ENCODE data around the gene CHSY3.

DNA sequence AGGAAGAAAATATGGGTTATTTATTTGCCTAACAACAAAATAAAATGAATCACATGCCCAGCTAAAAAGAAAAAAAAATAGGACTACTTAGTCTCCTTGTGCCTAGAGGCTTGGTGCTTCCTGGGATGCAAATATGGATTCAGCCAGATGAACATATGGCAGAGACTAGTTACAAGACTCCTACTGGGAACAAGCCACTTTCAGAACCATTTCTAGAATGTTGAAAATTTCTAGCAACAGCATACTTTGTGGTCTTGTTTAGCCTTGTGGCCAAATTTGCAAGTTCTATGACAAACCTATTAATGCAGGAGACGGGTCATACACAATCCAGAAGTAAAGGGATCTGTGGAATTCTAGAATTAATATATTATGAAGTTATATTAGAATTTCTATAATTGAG lies 198.7 kb downstream of the CHSY3 start:
- TF ChIP-seq, protein P1, sequence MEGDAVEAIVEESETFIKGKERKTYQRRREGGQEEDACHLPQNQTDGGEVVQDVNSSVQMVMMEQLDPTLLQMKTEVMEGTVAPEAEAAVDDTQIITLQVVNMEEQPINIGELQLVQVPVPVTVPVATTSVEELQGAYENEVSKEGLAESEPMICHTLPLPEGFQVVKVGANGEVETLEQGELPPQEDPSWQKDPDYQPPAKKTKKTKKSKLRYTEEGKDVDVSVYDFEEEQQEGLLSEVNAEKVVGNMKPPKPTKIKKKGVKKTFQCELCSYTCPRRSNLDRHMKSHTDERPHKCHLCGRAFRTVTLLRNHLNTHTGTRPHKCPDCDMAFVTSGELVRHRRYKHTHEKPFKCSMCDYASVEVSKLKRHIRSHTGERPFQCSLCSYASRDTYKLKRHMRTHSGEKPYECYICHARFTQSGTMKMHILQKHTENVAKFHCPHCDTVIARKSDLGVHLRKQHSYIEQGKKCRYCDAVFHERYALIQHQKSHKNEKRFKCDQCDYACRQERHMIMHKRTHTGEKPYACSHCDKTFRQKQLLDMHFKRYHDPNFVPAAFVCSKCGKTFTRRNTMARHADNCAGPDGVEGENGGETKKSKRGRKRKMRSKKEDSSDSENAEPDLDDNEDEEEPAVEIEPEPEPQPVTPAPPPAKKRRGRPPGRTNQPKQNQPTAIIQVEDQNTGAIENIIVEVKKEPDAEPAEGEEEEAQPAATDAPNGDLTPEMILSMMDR (conservative IDR thresholded peaks at IDR 0.05; ENCODE audit: low read depth in 2 of 2), result no peak
- TF ChIP-seq JUNB (IDR thresholded peaks at IDR 0.05; ENCODE audit: unreplicated experiment) (no peak), POLR2AphosphoS5 (IDR thresholded peaks at IDR 0.05; ENCODE audit: low read depth) (no peak), ZNF114 (CRISPR knock-in tag; IDR thresholded peaks at IDR 0.05) (no peak), EZH2 (IDR thresholded peaks at IDR 0.05; ENCODE audit: low read depth, unreplicated experiment) (no peak), EZH2phosphoT487 (IDR thresholded peaks at IDR 0.05; ENCODE audit: unreplicated experiment) (no peak), STAT1 (IDR thresholded peaks at IDR 0.05; ENCODE audit: unreplicated experiment) (no peak)
- TF ChIP-seq, protein P2, sequence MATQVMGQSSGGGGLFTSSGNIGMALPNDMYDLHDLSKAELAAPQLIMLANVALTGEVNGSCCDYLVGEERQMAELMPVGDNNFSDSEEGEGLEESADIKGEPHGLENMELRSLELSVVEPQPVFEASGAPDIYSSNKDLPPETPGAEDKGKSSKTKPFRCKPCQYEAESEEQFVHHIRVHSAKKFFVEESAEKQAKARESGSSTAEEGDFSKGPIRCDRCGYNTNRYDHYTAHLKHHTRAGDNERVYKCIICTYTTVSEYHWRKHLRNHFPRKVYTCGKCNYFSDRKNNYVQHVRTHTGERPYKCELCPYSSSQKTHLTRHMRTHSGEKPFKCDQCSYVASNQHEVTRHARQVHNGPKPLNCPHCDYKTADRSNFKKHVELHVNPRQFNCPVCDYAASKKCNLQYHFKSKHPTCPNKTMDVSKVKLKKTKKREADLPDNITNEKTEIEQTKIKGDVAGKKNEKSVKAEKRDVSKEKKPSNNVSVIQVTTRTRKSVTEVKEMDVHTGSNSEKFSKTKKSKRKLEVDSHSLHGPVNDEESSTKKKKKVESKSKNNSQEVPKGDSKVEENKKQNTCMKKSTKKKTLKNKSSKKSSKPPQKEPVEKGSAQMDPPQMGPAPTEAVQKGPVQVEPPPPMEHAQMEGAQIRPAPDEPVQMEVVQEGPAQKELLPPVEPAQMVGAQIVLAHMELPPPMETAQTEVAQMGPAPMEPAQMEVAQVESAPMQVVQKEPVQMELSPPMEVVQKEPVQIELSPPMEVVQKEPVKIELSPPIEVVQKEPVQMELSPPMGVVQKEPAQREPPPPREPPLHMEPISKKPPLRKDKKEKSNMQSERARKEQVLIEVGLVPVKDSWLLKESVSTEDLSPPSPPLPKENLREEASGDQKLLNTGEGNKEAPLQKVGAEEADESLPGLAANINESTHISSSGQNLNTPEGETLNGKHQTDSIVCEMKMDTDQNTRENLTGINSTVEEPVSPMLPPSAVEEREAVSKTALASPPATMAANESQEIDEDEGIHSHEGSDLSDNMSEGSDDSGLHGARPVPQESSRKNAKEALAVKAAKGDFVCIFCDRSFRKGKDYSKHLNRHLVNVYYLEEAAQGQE (IDR thresholded peaks at IDR 0.05; ENCODE audit: unreplicated experiment), result no peak

All from GM23338 (cell line).